IMR-90 (cell line): ENCODE results near the gene OCIAD1. TPM values are rescaled to one million over a fixed set of nuclear protein-coding genes. Genes with fewer than 3 reads are reported as not detected.

Source experiments
- ATAC-seq: fragments of 200-7000 bp; cut with Tn5 transposase; 2 replicates; pipeline ENCODE4 v1.9.1; 2020; ENCODE audit warnings: low read depth, mild to moderate bottlenecking, moderate library complexity
- BruUV-seq: library from RNA; stranded (reverse); fragments of 400-500 nt; replicated peaks from 2 replicates; lab custom pipeline; 2021; lab: Mats Ljungman, UMichigan
- CTCF ChIA-PET: fragments of 300-600 bp; formaldehyde crosslinking; extraction: SDS; loops from one replicate; lab custom pipeline; 2021; ENCODE audit warnings: antibody characterized with exemption; lab: Yijun Ruan, JAX
- POLR2A ChIA-PET: fragments of 300-600 bp; sonication (Branson Sonifier 250); formaldehyde crosslinking; loops from one replicate; lab custom pipeline; 2022; ENCODE audit warnings: antibody characterized with exemption; ENCODE audit not compliant: unreplicated experiment; lab: Charles Lee
- DNase-seq: peaks from one replicate; pipeline ENCODE4 v3.0.0; 2013
- H2AFZ ChIP-seq: replicated peaks from 2 replicates; pipeline ENCODE3; 2013; ENCODE audit warnings: low read length, mild to moderate bottlenecking; ENCODE audit not compliant: poor library complexity
- H2AK5ac ChIP-seq: 2 replicates; pipeline ENCODE4 v1.6.1; 2013; ENCODE audit warnings: low read depth, low read length, inconsistent platforms
- H2AK9ac ChIP-seq: replicated peaks from 2 replicates; pipeline ENCODE3; 2013; ENCODE audit warnings: mild to moderate bottlenecking, low read depth, low read length, moderate library complexity; ENCODE audit not compliant: poor library complexity
- H2BK120ac ChIP-seq: 2 replicates; pipeline ENCODE4 v1.6.1; 2013; ENCODE audit warnings: low read depth, low read length, inconsistent platforms
- H2BK15ac ChIP-seq: 3 replicates; pipeline ENCODE4 v1.6.1; 2013; ENCODE audit warnings: low read depth, low read length, inconsistent platforms
- H2BK20ac ChIP-seq: 2 replicates; pipeline ENCODE4 v1.6.1; 2013; ENCODE audit warnings: low read depth, mild to moderate bottlenecking, inconsistent platforms, low read length, moderate library complexity
- H2BK5ac ChIP-seq: 2 replicates; pipeline ENCODE4 v1.6.1; 2013; ENCODE audit warnings: mild to moderate bottlenecking, low read depth, low read length, inconsistent platforms; ENCODE audit not compliant: poor library complexity, severe bottlenecking
- H3K14ac ChIP-seq: replicated peaks from 2 replicates; pipeline ENCODE4 v1.6.1; 2013; ENCODE audit warnings: low read depth, low read length, inconsistent platforms
- H3K18ac ChIP-seq: 2 replicates; pipeline ENCODE4 v1.6.1; 2013; ENCODE audit warnings: low read depth, low read length, control low read depth
- H3K23ac ChIP-seq: 2 replicates; pipeline ENCODE4 v1.6.1; 2013; ENCODE audit warnings: low read depth, low read length, inconsistent platforms
- H3K27ac ChIP-seq: 2 replicates; pipeline ENCODE4 v1.5.1; 2013; ENCODE audit warnings: mild to moderate bottlenecking, control low read depth, low read length; ENCODE audit not compliant: insufficient read depth
- H3K27me3 ChIP-seq: 2 replicates; pipeline ENCODE4 v1.6.1; 2013; ENCODE audit warnings: low read length; ENCODE audit not compliant: control insufficient read depth, insufficient read depth
- H3K36me3 ChIP-seq: 2 replicates; pipeline ENCODE4 v1.6.1; 2013; ENCODE audit warnings: low read length, mixed read lengths; ENCODE audit not compliant: control insufficient read depth, insufficient read depth
- H3K4ac ChIP-seq: 2 replicates; pipeline ENCODE4 v1.6.1; 2013; ENCODE audit warnings: low read depth, low read length, inconsistent platforms
- H3K4me1 ChIP-seq: 2 replicates; pipeline ENCODE4 v1.6.1; 2013; ENCODE audit warnings: low read length, mixed read lengths; ENCODE audit not compliant: control insufficient read depth, insufficient read depth
- H3K4me2 ChIP-seq: 2 replicates; pipeline ENCODE4 v1.6.1; 2013; ENCODE audit warnings: low read depth, mild to moderate bottlenecking, control low read depth, low read length, moderate library complexity
- H3K4me3 ChIP-seq: 2 replicates; pipeline ENCODE4 v1.5.1; 2013; ENCODE audit warnings: low read depth, mild to moderate bottlenecking, control low read depth, low read length, moderate library complexity; ENCODE audit not compliant: insufficient read depth
- H3K56ac ChIP-seq: 2 replicates; pipeline ENCODE4 v1.6.1; 2013; ENCODE audit warnings: low read length, inconsistent platforms; ENCODE audit not compliant: insufficient read depth; ENCODE audit errors: extremely low read depth
- H3K79me1 ChIP-seq, 2 experiments: 2 replicates each; pipeline ENCODE4 v1.6.1; 2013; ENCODE audit warnings: low read length in 2 of 2, inconsistent platforms in 1 of 2, low read depth in 1 of 2
- H3K9ac ChIP-seq: 2 replicates; pipeline ENCODE4 v1.6.1; 2013; ENCODE audit warnings: low read depth, low read length, control low read depth
- H3K9me1 ChIP-seq: 2 replicates; pipeline ENCODE4 v1.6.1; 2013; ENCODE audit warnings: low read length, inconsistent platforms; ENCODE audit not compliant: insufficient read depth
- H3K9me3 ChIP-seq: 2 replicates; pipeline ENCODE4 v1.6.1; 2013; ENCODE audit warnings: low read length; ENCODE audit not compliant: control insufficient read depth, insufficient read depth
- H4K20me1 ChIP-seq: 2 replicates; pipeline ENCODE4 v1.6.1; 2013; ENCODE audit warnings: low read length, inconsistent platforms; ENCODE audit not compliant: insufficient read depth
- H4K5ac ChIP-seq: 2 replicates; pipeline ENCODE4 v1.6.1; 2013; ENCODE audit warnings: mild to moderate bottlenecking, low read depth, low read length, control low read depth
- H4K8ac ChIP-seq, 2 experiments: 2 replicates each; pipeline ENCODE4 v1.6.1; 2013; ENCODE audit warnings: low read depth in 2 of 2, low read length in 2 of 2, control low read depth in 1 of 2, inconsistent platforms in 1 of 2
- H4K91ac ChIP-seq: 2 replicates; pipeline ENCODE4 v1.6.1; 2013; ENCODE audit warnings: low read depth, low read length, inconsistent platforms; ENCODE audit not compliant: insufficient read depth
- BHLHE40 ChIP-seq: fragments of 150-350 bp; IDR thresholded peaks from 2 replicates; pipeline ENCODE4 v1.6.1; 2016; ENCODE audit warnings: mild to moderate bottlenecking, low read depth, low read length
- CEBPB ChIP-seq: IDR thresholded peaks from 2 replicates; pipeline ENCODE4 v1.6.1; 2012; ENCODE audit warnings: low read depth, low read length, improper control_type of control experiment
- CHD1 ChIP-seq: IDR thresholded peaks from 2 replicates; pipeline ENCODE4 v1.6.1; 2012; ENCODE audit warnings: low read depth, low read length, improper control_type of control experiment
- ELK1 ChIP-seq: fragments of 150-350 bp; IDR thresholded peaks from 2 replicates; pipeline ENCODE4 v1.6.1; 2016; ENCODE audit warnings: low read depth, mild to moderate bottlenecking, low read length, moderate library complexity, borderline replicate concordance
- FOS ChIP-seq: fragments of 150-350 bp; IDR thresholded peaks from 2 replicates; pipeline ENCODE4 v1.6.1; 2016; ENCODE audit warnings: low read depth, low read length
- MAFK ChIP-seq: IDR thresholded peaks from 2 replicates; pipeline ENCODE4 v1.6.1; 2012; ENCODE audit warnings: low read depth, low read length, improper control_type of control experiment
- MAZ ChIP-seq: IDR thresholded peaks from 2 replicates; pipeline ENCODE4 v1.6.1; 2012; ENCODE audit warnings: low read depth, mild to moderate bottlenecking, low read length, improper control_type of control experiment, moderate library complexity, borderline replicate concordance
- NFE2L2 ChIP-seq: fragments of 150-350 bp; IDR thresholded peaks from 2 replicates; pipeline ENCODE4 v1.6.1; 2016; ENCODE audit warnings: low read depth, mild to moderate bottlenecking, low read length
- POLR2A ChIP-seq: IDR thresholded peaks from 2 replicates; pipeline ENCODE4 v1.6.1; 2012; ENCODE audit warnings: mild to moderate bottlenecking, low read depth, low read length
- RAD21 ChIP-seq: IDR thresholded peaks from 2 replicates; pipeline ENCODE4 v1.6.1; 2012; ENCODE audit warnings: low read length, improper control_type of control experiment
- RCOR1 ChIP-seq: IDR thresholded peaks from 2 replicates; pipeline ENCODE4 v1.6.1; 2012; ENCODE audit warnings: mild to moderate bottlenecking, low read length, improper control_type of control experiment; ENCODE audit not compliant: insufficient replicate concordance
- SMC3 ChIP-seq: fragments of 150-350 bp; IDR thresholded peaks from 2 replicates; pipeline ENCODE4 v1.6.1; 2016; ENCODE audit warnings: low read depth, mild to moderate bottlenecking, antibody characterized with exemption, low read length, moderate library complexity
- USF2 ChIP-seq: fragments of 150-350 bp; IDR thresholded peaks from 2 replicates; pipeline ENCODE4 v1.6.1; 2017; ENCODE audit warnings: mild to moderate bottlenecking, antibody characterized with exemption, low read length, low read depth
- WGBS, 2 experiments: methylation state at CpG; one replicate each; pipeline versions ENCODE4 v1.1.5 to v1.1.7; 2013; ENCODE audit warnings: missing lambda C conversion rate in 2 of 2; ENCODE audit not compliant: insufficient read length in 1 of 2; ENCODE audit errors: extremely low coverage in 2 of 2; 5-methylcytosine and 5-hydroxymethylcytosine counted together
- dilution Hi-C: fragments of 300-500 bp; cut with HindIII; formaldehyde crosslinking; loops from one replicate; pipeline ENCODE4 v1.14.3; 2018; ENCODE audit warnings: low sequenced_read_pairs; ENCODE audit not compliant: unreplicated experiment
- in situ Hi-C: fragments of 300-500 bp; cut with MboI; formaldehyde crosslinking; loops from 3 replicates; pipeline ENCODE4 v1.14.3; 2019; ENCODE audit warnings: low sequenced_read_pairs, inconsistent platforms, mixed read lengths
- intact Hi-C: fragments of 100-400 bp; cut with micrococcal nuclease; formaldehyde crosslinking; loops from 2 replicates; pipeline ENCODE4 v1.10.0; 2022
- polyA plus RNA-seq, 3 experiments: library from polyadenylated mRNA; depleted of rRNA; stranded (reverse); fragments of >200 nt; gene quantifications; 2 replicates each; pipeline ENCODE4 v1.2.3, GENCODE V29; 2012; ENCODE audit warnings: low replicate concordance in 1 of 3
- total RNA-seq: library from RNA; depleted of rRNA; stranded (reverse); fragments of >200 nt; gene quantifications from 2 replicates; pipeline ENCODE4 v1.2.3, GENCODE V29; 2012
- TF ChIP-seq, protein P1 (sequence below): conservative IDR thresholded peaks from 2 replicates; pipeline ENCODE4 v1.5.1; 2012; ENCODE audit warnings: mild to moderate bottlenecking, low read depth, low read length, improper control_type of control experiment

OCIAD1 gene
- total and polyA plus RNA-seq, 2 of the 4 experiments (the other 2 are of a cell fraction), result 86.9 to 112 TPM

DNA sequence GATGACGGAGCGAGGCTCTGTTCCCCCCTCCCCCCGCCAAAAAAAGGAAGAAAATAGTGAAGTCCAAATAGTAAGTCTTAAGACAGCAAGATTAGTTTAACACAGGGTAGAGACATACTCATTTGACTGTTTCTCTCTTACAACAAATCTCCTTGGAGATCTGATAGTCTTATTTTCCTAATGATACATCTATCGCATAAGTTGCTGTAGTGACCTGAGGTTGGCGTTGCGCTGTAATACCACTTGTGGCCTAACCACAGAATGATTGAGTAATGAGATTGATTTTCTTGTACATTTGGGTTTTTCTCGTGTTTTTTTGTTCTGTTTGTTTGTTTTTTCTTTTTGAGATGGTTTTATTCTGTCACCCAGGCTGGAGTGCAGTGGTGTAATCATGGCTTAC is 27.2 kb downstream of the OCIAD1 start:
- H4K91ac ChIP-seq, result no peak overlapping the region
- no peak overlapping the region for H3K4ac ChIP-seq
- H3K9ac ChIP-seq, result no peak overlapping the region
- POLR2A ChIA-PET, result no interaction called here
- no peak overlapping the region for H3K27ac ChIP-seq
- no peak overlapping the region for H3K23ac ChIP-seq
- no peak overlapping the region for H2AK5ac ChIP-seq
- H3K14ac ChIP-seq, result no peak overlapping the region
- CTCF ChIA-PET, result interaction anchor here (0.6 kb wide), 1 partner anchor 13 kb away, joined by 5 read pairs; no protein-coding TSS in a partner anchor
- in situ Hi-C loops (no loop called here), intact Hi-C loops (no loop called here), dilution Hi-C loops (no loop called here)
- no peaks in the 10 kb centered on the region for H3K9me1 ChIP-seq
- no peak overlapping the region for H3K18ac ChIP-seq
- H2AK9ac ChIP-seq, result no peak overlapping the region
- H4K8ac ChIP-seq, result no peak overlapping the region
- BruUV-seq, result no TSS peak
- peaks cover 15% of the 10 kb centered on the region for H3K36me3 ChIP-seq
- H3K56ac ChIP-seq, result no peak overlapping the region
- no peaks in the 10 kb centered on the region for H3K27me3 ChIP-seq
- no peaks in the 10 kb centered on the region for H4K20me1 ChIP-seq
- ATAC-seq (no peak), DNase-seq (no peak)
- H2AFZ ChIP-seq, result no peak overlapping the region
- TF ChIP-seq, protein P1, sequence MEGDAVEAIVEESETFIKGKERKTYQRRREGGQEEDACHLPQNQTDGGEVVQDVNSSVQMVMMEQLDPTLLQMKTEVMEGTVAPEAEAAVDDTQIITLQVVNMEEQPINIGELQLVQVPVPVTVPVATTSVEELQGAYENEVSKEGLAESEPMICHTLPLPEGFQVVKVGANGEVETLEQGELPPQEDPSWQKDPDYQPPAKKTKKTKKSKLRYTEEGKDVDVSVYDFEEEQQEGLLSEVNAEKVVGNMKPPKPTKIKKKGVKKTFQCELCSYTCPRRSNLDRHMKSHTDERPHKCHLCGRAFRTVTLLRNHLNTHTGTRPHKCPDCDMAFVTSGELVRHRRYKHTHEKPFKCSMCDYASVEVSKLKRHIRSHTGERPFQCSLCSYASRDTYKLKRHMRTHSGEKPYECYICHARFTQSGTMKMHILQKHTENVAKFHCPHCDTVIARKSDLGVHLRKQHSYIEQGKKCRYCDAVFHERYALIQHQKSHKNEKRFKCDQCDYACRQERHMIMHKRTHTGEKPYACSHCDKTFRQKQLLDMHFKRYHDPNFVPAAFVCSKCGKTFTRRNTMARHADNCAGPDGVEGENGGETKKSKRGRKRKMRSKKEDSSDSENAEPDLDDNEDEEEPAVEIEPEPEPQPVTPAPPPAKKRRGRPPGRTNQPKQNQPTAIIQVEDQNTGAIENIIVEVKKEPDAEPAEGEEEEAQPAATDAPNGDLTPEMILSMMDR, result no peak
- TF ChIP-seq RAD21 (no peak), RCOR1 (no peak), MAFK (no peak), ELK1 (no peak), SMC3 (no peak), FOS (no peak), NFE2L2 (no peak), BHLHE40 (no peak), USF2 (no peak), POLR2A (no peak), CHD1 (no peak), MAZ (no peak), CEBPB (no peak)
- no peaks in the 10 kb centered on the region for H3K9me3 ChIP-seq
- no peak overlapping the region for H3K4me2 ChIP-seq
- H2BK5ac ChIP-seq, result no peak overlapping the region
- no peak overlapping the region for H2BK20ac ChIP-seq
- H3K4me3 ChIP-seq, result no peak overlapping the region
- WGBS, 2 experiments, result no CpG with 5 or more reads among the region's 7 CpGs
- H4K5ac ChIP-seq, result no peak overlapping the region
- H2BK15ac ChIP-seq, result no peak overlapping the region
- H3K79me1 ChIP-seq, result 0 out of 4 replicates have a peak, but pooled peaks cover 0 to 7% of the 10 kb centered on the region in 2 experiments
- H2BK120ac ChIP-seq, result no peak overlapping the region
- no peaks in the 10 kb centered on the region for H3K4me1 ChIP-seq
